ENCODE results near the gene EPN3.

The EPN3 gene

GRCh38 chr17:50508573-50509460 is 23.7 kb upstream of the EPN3 start:
- DNase-seq (ENCODE audit: low read depth in 2 of 2) = no peak

- no peak for DNase-seq (ENCODE audit: low read depth in 2 of 2)
Observed at GRCh38 chr17:50511058-50511457, 21.5 kb upstream of the EPN3 start.

- no peak for DNase-seq (ENCODE audit: low read depth in 2 of 2)
Observed at GRCh38 chr17:50513495-50513894, 19.0 kb upstream of the EPN3 start.

GRCh38 chr17:50514388-50514787 is 18.1 kb upstream of the EPN3 start:
- no peak for DNase-seq (ENCODE audit: low read depth in 2 of 2)

GRCh38 chr17:50514936-50515702 is 17.4 kb upstream of the EPN3 start:
- DNase-seq (ENCODE audit: low read depth in 2 of 2) = no peak

- no peak for DNase-seq (ENCODE audit: low read depth in 2 of 2)
Observed at GRCh38 chr17:50517011-50517410, 15.5 kb upstream of the EPN3 start.

- DNase-seq (ENCODE audit: low read depth in 2 of 2) = no peak
Observed at GRCh38 chr17:50517504-50518383, 14.8 kb upstream of the EPN3 start.

GRCh38 chr17:50518384-50519023 is 14.0 kb upstream of the EPN3 start:
- DNase-seq (ENCODE audit: low read depth in 2 of 2) = no peak

- no peak for DNase-seq (ENCODE audit: low read depth in 2 of 2)
Observed at GRCh38 chr17:50519141-50519834, 13.2 kb upstream of the EPN3 start.

- no peak for DNase-seq (ENCODE audit: low read depth in 2 of 2)
Observed at GRCh38 chr17:50520483-50520882, 12.1 kb upstream of the EPN3 start.

GRCh38 chr17:50521514-50521913 is 11.0 kb upstream of the EPN3 start:
- no peak for DNase-seq (ENCODE audit: low read depth in 2 of 2)

GRCh38 chr17:50522766-50523165 is 9.8 kb upstream of the EPN3 start:
- no peak for DNase-seq (ENCODE audit: low read depth in 2 of 2)

- DNase-seq (ENCODE audit: low read depth in 2 of 2) = no peak
Observed at GRCh38 chr17:50523208-50523607, 9.3 kb upstream of the EPN3 start.

- DNase-seq (ENCODE audit: low read depth in 2 of 2) = no peak
Observed at GRCh38 chr17:50524838-50525237, 7.7 kb upstream of the EPN3 start.

- no peak for DNase-seq (ENCODE audit: low read depth in 2 of 2)
Observed at GRCh38 chr17:50527155-50527762, 5.3 kb upstream of the EPN3 start.

- DNase-seq (ENCODE audit: low read depth in 2 of 2) = no peak
Observed at GRCh38 chr17:50527949-50528474, 4.5 kb upstream of the EPN3 start.

GRCh38 chr17:50529849-50530248 is 2.7 kb upstream of the EPN3 start:
- no peak for DNase-seq (ENCODE audit: low read depth in 2 of 2)

GRCh38 chr17:50531428-50532025 is 1.0 kb upstream of the EPN3 start:
- no peak for DNase-seq (ENCODE audit: low read depth in 2 of 2)

GRCh38 chr17:50533185-50533584 is 650 bp downstream of the EPN3 start:
- no peak for DNase-seq (ENCODE audit: low read depth in 2 of 2)

GRCh38 chr17:50533720-50534148 is 1.2 kb downstream of the EPN3 start:
- DNase-seq (ENCODE audit: low read depth in 2 of 2) = no peak

Data from stimulated activated CD8-positive, alpha-beta memory T cell treated with anti-CD3 and anti-CD28 coated beads, Interleukin-7, amount 100 ng/mL, for 4 hours (primary cell).